ENCODE measurements around the gene SLC9C1. TPM values are rescaled to one million over a fixed set of nuclear protein-coding genes. Genes with fewer than 3 reads are reported as not detected.

Gene SLC9C1
- total RNA-seq, 1 experiment from 2014 or later = 0.79 TPM

DNA sequence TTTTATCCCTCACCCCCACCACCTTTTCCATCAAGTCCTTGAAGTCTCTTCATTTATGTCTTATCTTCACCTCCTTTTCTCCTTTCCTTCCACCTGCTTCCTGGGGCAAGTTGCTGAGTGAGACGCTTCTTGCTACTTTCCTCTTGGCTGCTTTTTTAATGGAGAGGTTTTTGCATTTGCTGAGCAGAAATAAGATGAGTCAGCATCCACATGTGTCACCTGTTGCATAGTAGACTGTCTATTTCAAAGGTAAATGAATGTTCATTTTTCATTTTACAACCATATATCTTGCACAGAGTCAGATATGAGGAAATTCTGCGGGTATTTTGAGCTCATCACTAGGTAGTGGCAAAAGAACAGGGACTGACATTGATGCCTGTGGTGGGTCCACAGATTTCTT lies 189.2 kb downstream of the SLC9C1 start (continued):
- TF ChIP-seq, protein P1, sequence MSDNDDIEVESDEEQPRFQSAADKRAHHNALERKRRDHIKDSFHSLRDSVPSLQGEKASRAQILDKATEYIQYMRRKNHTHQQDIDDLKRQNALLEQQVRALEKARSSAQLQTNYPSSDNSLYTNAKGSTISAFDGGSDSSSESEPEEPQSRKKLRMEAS (IDR thresholded peaks at IDR 0.05) = no peak
- TF ChIP-seq ZFX (IDR thresholded peaks at IDR 0.05) = no peak
- TF ChIP-seq, protein P2, sequence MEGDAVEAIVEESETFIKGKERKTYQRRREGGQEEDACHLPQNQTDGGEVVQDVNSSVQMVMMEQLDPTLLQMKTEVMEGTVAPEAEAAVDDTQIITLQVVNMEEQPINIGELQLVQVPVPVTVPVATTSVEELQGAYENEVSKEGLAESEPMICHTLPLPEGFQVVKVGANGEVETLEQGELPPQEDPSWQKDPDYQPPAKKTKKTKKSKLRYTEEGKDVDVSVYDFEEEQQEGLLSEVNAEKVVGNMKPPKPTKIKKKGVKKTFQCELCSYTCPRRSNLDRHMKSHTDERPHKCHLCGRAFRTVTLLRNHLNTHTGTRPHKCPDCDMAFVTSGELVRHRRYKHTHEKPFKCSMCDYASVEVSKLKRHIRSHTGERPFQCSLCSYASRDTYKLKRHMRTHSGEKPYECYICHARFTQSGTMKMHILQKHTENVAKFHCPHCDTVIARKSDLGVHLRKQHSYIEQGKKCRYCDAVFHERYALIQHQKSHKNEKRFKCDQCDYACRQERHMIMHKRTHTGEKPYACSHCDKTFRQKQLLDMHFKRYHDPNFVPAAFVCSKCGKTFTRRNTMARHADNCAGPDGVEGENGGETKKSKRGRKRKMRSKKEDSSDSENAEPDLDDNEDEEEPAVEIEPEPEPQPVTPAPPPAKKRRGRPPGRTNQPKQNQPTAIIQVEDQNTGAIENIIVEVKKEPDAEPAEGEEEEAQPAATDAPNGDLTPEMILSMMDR (IDR thresholded peaks at IDR 0.05 in 2 of 3, conservative IDR thresholded peaks at IDR 0.05 in 1 of 3; ENCODE audit: borderline replicate concordance in 1 of 3, insufficient read depth in 1 of 3, low read depth in 2 of 3, low read length in 2 of 3) = no peak

DNA sequence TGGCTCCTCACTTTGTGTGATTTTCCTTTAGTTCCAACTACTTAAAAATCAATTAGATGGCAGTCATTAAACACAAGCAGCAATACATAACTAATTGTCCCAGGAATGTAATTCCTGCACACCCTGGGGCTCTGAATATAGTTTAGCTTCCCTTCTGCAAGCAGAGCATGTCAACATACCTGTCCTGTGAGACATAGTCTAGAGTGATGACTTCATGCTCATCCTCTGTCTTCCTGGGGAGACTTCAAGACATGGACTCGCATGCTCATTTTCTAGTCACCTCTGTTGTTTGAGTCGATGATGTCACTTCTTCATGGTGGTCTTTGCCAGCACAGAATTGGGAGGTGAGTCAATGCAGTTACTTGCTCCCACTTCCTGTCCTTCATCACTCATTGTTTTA lies 192.1 kb downstream of the SLC9C1 start:
- DNase-seq (ENCODE audit: low read depth, low spot score) (no peak), ATAC-seq (no peak)
- Histone ChIP-seq H3K9me3 (ENCODE audit: control insufficient read depth in 1 of 2, insufficient read depth in 1 of 2, low read depth in 1 of 2, low read length in 2 of 2) (no peaks in the 10 kb centered on the region), H3K27ac (ENCODE audit: low read depth, low read length) (no peak overlapping the region), H3K36me3 (ENCODE audit: control insufficient read depth in 1 of 2, insufficient read depth in 2 of 2, low read length in 2 of 2) (peaks cover 5 to 6% of the 10 kb centered on the region in 2 experiments; a peak in 1 of 4 replicates), H3K27me3 (ENCODE audit: insufficient read depth, low read length) (no peaks in the 10 kb centered on the region), H3K9ac (ENCODE audit: low read length) (no peak overlapping the region), H3K79me2 (ENCODE audit: insufficient read depth, low read length) (peaks cover 37% of the 10 kb centered on the region), H4K20me1 (ENCODE audit: insufficient read depth) (no peaks in the 10 kb centered on the region), H3K9me2 (ENCODE audit: insufficient read depth) (no peaks in the 10 kb centered on the region), H2AFZ (ENCODE audit: low read depth, low read length, poor library complexity, severe bottlenecking) (no peak overlapping the region), H3K4me1 (ENCODE audit: control insufficient read depth in 1 of 2, insufficient read depth in 2 of 2, low read length in 2 of 2) (peaks cover 4 to 19% of the 10 kb centered on the region in 2 experiments), H3K4me2 (ENCODE audit: low read length) (no peak overlapping the region), H3K4me3 (replicated peaks in 1 of 2; ENCODE audit: low read depth in 1 of 2, low read length in 2 of 2) (no peak overlapping the region)
- intact Hi-C loops (cut with micrococcal nuclease) = no loop called here
- TF ChIP-seq POLR2AphosphoS5 (IDR thresholded peaks at IDR 0.05; ENCODE audit: low read depth, low read length) = no peak
- TF ChIP-seq CBX3 (IDR thresholded peaks at IDR 0.05; ENCODE audit: low read depth) = no peak
- TF ChIP-seq, protein P1 (IDR thresholded peaks at IDR 0.05) = no peak
- TF ChIP-seq SIN3A (IDR thresholded peaks at IDR 0.05; ENCODE audit: low read depth) = no peak
- no peak for TF ChIP-seq EZH2 (IDR thresholded peaks at IDR 0.05)
- no peak for TF ChIP-seq TCF7L2 (IDR thresholded peaks at IDR 0.05; ENCODE audit: borderline replicate concordance, extremely low read depth, insufficient read depth, insufficient read length)
- no peak for TF ChIP-seq ZFX (IDR thresholded peaks at IDR 0.05)
- no peak for TF ChIP-seq FOSL1 (IDR thresholded peaks at IDR 0.05; ENCODE audit: low read depth)
- TF ChIP-seq, protein P3, sequence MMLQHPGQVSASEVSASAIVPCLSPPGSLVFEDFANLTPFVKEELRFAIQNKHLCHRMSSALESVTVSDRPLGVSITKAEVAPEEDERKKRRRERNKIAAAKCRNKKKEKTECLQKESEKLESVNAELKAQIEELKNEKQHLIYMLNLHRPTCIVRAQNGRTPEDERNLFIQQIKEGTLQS (IDR thresholded peaks at IDR 0.05) = no peak
- no peak for TF ChIP-seq CEBPB (IDR thresholded peaks at IDR 0.05; ENCODE audit: low read depth)
- TF ChIP-seq ZNF274 (IDR thresholded peaks at IDR 0.05; ENCODE audit: low read depth, low read length) = no peak
- TF ChIP-seq POLR2A (IDR thresholded peaks at IDR 0.05; ENCODE audit: borderline replicate concordance, extremely low read depth, insufficient read depth, insufficient read length) = no peak
- no peak for TF ChIP-seq SP1 (IDR thresholded peaks at IDR 0.05; ENCODE audit: low read depth)
- TF ChIP-seq RAD21 (IDR thresholded peaks at IDR 0.05; ENCODE audit: low read depth) = no peak
- TF ChIP-seq, protein P2 (IDR thresholded peaks at IDR 0.05 in 2 of 3, conservative IDR thresholded peaks at IDR 0.05 in 1 of 3; ENCODE audit: borderline replicate concordance in 1 of 3, insufficient read depth in 1 of 3, low read depth in 2 of 3, low read length in 2 of 3) = no peak
- no peak for TF ChIP-seq YY1 (IDR thresholded peaks at IDR 0.05; ENCODE audit: extremely low read depth, insufficient replicate concordance, low read depth, low read length)
- no peak for TF ChIP-seq SRF (IDR thresholded peaks at IDR 0.05; ENCODE audit: low read depth)
- no peak for TF ChIP-seq JUND (IDR thresholded peaks at IDR 0.05)
- BruUV-seq (replicated peaks) = no TSS peak
- CTCF ChIA-PET = interaction anchor here (2.0 kb wide), 1 partner anchor 10 kb away, joined by 9 read pairs; no protein-coding TSS in a partner anchor
- POLR2A ChIA-PET = no interaction called here
- RAD21 ChIA-PET (ENCODE audit: low non-redundant PET in 1 of 2, low total read pairs in 2 of 2, uncharacterized antibody in 2 of 2, unreplicated experiment in 2 of 2) = no interaction called here

All from HCT116 (cell line).